ENCODE data around the gene MROH7.

The MROH7 gene

DNA sequence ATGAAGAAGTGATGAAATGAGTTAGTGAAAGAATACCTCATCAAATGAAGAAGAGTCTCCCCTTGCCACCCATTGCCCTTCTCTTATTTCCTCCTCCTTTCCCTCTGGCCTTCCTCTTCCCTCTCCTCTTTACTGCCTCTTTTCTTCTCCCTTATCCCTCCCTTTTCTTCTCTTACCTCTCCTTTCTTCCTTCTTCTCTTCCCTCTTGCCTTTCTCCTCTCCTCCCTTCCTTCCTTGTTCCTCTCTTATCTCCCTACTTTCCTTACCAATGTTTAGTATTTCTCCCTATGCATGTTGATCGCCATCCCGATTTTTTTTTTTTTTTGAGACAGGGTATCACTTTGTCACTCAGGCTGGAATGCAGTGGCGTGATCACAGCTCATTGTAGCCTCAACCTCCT, 8.8 kb downstream of the MROH7 start:
- DNase-seq (ENCODE audit: low read depth, low spot score): no peak

DNA sequence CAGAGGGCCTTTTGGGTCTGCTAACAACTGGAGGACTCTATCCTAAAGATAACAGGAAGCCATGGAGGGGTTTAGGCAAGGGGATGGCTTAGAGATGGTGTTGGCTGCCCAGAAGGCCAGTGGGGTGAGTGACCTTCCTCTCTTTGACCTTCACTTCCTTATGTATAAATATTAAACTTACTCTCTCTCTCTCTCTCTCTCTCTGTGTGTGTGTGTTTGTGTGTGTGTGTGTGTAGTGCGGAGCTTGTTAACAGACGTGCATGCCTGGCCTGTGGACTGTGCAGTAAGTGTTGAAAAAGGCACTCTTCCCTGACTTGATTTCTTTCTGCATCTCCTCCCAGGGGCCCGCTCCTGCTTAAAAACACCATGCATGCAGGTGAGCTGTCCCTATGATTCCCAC, 10.0 kb downstream of the MROH7 start:
- no peak for DNase-seq (ENCODE audit: low read depth, low spot score)

DNA sequence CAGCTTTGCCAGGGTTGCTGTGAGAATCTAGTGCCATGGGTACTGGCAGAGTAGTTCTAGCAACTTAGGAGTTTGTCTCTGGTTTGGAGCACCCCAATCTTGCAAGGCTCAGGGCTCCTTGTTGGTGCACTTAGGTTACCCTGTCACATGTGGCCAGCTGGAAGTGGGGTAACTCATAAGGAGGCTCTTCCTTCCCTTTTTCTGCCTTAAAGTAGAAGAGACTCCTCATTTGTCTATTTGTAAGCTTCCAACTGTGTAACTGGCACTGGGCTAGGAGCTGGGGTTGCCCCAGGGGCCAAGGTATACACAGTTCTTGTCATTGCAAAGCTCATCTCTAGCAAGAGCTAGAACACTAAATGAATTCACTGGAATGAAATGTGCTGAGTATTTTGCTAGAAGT, 10.6 kb downstream of the MROH7 start:
- DNase-seq (ENCODE audit: low read depth, low spot score): no peak

DNA sequence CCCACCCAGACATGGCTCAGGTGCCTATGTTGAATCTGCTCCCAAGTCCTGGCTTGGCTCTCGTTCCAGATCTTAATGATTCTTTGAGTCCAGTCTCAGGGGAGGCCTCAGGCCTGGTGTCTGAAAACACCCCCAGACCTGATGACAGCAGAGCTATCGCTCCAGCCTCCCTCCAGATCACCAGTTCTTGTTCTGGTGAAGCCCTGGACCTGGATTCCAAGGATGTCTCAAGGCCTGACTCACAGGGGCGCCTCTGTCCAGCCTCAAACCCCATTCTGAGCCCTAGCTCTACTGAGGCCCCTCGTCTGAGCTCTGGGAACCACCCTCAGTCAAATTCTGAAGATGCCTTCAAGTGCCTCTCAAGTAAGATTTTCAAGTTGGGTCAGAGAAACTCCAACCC, 11.4 kb downstream of the MROH7 start:
- DNase-seq (ENCODE audit: low read depth, low spot score): peak; percentile 51

DNA sequence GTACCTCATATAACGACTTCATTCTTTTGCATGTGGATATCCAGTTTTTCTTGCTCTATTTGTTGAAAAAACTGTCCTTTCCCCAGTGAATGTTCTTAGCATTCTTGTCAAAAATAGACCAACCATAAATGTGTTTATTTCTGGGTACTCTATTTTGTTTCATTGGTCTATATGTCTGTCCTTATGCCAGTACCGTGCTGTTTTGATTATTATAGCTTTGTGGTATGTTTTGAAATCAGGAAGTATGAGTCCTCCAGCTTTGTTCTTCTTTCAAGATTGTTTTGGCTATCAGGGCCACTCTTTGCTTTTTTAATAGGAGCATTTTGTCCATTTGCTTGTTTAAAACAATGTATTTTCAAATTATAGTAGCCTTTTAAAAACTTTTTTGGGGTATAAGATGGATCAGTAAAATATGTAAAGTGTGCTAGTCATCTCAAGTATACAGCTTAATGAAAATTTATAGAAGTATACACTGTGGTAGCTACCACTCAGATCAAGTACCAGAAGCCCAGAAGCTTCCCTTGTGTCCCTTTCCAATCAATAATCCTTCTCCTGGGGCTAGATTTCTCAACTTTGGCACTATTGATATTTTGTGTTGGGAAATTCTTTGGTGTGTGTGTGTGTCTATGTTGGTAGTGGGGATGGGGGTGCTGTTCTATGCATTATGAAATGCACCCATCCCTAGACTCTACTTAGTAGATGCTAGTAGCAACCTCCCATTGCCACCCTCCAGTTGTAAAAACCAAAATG, 16.8 kb downstream of the MROH7 start:
- no peak for DNase-seq (ENCODE audit: low read depth, low spot score)

DNA sequence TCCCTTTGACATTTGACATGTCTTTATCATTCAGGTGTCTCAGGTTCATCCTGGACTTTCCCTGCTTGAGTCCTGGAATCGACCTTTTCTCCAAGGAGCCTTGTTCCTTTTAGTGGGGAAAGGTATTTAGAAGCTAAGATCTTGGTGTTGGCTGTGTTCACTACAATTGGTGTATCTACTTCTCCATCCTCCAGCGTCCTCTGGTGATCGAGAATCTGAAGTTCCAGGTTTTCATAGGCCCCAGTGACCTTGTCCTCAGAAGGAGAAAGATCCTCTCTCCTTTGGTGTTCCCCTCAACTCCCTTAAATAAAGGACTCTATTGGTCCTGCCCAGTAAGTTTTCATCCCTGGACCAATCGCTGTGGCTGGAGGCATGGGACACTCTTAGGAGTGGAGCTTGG, 22.1 kb downstream of the MROH7 start:
- no peak for DNase-seq (ENCODE audit: low read depth, low spot score)

DNA sequence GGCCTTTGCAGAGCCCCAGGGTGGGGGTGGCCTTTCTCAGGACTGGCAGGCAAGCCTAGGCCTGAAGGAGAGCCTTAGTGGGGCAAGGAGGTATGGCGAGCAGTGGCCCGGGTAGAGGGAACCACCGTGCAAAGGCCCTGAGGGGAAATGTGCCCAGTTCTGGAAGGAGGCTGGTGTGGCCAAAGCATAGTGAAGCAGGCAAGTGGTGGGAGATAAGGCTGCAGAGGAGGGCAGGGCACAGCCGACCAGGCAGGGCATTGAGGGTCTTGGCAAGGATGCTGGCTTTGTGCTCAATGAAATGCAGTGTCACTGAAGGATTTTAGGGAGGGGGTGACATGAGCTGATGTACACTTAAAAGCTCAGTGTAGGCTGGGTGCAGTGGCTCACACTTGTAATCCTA, 22.8 kb downstream of the MROH7 start:
- DNase-seq (ENCODE audit: low read depth, low spot score): no peak

DNA sequence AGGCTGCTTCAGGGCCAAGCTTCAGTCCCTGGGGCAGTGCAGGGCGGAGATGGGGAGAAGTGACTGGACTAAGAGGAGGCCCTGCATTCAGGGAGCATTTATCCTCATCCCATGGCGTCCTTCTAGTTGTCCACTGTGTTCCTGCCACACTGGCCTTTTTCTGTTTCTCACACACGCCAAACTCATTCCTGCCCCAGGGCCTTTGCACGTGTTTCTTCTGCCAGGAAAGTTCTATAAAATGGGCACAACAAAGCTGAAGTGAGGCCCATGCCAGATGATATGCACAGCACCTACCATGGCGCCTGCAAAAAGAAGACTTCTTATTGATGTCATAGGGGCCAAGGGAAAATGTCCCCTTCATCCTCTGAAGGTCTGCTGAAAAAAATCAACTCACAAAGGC, 24.3 kb downstream of the MROH7 start:
- DNase-seq (ENCODE audit: low read depth, low spot score): no peak

DNA sequence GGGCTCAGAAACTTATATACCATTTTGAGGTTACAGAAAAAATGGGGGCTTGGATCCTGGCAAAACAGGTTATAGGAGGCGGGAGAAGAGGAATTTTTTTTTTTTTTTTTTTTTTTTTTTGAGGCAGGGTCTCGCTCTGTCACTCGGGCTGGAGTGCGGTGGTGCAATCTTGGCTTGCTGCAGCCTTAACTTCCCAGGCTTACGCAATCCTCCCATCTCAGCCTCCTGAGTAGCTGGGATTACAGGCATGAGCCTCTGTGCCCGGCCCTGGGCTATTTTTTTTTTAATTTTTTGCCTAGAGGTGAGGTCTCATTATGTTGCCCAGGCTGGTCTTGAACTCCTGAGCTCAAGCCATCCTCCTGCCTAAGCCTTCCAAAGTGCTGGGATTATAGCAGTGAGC, 24.7 kb downstream of the MROH7 start:
- no peak for DNase-seq (ENCODE audit: low read depth, low spot score)

DNA sequence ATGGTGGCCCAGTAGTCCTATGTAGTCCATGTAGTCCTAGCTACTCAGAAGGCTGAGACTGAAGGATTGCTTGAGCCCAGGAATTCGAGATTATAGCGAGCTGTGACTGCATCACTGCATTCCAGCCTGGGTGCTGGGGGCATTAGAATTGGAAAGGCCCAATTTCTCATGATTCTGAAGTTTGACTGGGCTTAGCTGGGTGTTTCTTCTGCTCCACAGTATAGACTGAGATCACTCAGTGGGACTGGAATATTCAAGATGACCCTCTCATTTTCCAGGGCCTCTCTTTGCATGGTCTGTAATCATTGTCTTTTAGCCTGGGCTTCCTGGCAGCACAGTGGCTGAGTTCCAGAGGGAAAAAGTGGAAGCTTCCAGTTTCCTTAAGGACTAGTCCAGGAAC, 26.2 kb downstream of the MROH7 start:
- no peak for DNase-seq (ENCODE audit: low read depth, low spot score)

DNA sequence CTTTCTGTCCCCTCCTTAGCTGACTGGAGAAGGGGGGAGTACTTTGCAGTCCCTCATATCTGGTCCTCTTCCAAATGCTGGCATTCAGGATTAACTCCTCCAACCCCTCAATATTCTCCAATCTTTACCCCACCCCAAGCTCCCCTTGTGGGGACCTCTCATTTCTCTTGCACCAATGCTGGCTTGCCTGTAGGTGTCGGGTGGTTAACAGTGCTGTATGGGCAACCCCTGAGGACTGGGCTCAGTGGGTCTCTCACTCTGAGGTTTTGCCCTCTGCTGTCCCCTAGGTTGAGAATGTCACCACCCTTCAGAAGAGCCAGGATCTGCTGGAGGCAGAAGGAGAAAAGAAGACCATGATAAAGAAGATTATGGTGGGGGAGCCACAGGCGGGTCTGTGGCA, 27.0 kb downstream of the MROH7 start:
- no peak for DNase-seq (ENCODE audit: low read depth, low spot score)

DNA sequence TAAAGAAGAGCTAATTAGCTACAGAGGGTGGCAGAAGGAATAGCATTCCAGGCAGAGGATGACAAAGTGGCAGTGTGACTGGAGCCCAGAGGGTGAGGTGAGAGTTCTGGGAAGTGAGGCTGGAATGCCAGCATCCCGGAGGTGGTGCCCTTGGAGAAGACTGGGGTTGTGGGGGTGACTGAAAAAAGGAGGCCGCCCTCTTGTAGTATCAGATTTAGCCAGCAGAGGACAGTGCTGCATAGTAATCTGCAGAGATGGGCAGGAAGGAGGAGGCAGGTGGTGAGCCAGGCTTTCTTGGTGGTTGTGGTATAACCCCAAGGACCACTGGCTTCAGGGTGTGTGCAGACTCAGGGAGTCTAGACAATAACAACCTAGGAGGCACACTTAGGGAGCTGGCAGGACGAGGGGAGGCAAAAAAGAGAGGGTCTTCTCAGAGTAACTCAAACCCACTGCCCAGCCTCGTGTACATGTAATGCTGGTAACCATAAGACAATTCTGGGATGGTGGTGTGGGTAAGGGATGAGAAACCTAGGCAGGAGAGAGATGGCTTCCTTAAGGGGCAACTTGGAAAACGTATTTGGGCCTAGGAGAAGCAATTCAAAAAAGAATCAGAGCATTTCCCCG, 30.5 kb downstream of the MROH7 start:
- peak; percentile 79 for DNase-seq (ENCODE audit: low read depth, low spot score)

DNA sequence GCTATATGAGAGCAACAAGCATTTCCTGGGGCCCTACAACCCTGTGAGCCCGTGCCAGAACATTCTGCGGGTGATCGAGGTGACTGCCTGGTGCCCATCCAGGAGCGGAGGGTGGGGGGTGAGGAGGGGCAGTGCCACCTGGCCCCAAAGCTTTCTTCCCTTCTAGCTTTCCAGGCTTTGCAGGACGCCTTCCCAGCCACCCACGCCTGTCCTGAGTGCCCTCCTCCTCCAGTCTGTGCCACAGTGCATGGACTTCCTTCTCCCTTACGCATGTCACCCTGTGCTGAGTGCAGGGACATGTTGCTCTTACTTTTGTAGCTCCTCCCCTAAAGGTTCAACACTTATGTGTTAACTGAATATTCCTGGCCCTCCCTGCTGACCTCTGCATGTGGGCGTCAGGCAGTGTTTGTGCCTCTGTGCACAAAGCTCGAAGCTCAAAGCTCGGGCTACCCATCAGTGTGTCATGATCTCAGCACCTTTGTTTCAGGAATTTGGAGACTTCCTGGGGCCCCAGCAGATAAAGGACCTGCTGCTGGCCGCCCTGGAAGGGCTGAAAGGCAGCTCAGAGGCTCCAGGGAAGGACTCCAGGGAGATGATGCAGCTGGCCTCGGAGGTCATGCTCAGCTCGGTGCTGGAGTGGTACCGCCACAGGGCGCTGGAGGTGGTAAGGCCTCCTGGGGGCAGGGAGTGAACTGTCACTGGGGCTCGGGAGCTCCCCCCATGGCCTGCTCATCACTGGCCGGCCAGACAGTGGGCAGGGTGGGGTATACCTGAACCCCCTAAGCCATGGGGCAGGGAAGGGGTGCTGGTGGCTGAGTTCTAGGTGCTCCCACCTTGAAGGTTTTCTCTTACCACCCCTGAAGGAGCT, 37.4 kb downstream of the MROH7 start:
- no peak for DNase-seq (ENCODE audit: low read depth, low spot score)

DNA sequence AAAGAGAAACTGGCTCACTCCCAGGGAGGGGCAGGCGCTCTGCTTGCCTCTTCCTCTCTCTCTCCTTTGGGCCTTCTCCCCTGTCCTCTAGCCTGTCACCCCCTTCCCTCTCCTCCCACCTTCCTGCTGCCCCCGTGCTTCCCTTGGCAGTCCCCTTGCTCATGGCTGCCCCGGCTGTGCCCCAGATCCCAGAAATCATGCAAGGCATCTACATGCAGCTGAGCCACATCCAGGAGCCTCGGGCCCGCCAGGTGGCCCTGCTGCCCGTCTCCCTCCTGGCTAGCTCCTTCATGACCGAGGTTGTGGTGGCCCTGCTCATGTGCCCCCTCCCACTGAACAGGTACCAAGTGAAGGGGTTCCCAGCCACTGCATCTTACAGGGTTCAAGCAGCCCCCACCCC, 38.1 kb downstream of the MROH7 start:
- no peak for DNase-seq (ENCODE audit: low read depth, low spot score)

DNA sequence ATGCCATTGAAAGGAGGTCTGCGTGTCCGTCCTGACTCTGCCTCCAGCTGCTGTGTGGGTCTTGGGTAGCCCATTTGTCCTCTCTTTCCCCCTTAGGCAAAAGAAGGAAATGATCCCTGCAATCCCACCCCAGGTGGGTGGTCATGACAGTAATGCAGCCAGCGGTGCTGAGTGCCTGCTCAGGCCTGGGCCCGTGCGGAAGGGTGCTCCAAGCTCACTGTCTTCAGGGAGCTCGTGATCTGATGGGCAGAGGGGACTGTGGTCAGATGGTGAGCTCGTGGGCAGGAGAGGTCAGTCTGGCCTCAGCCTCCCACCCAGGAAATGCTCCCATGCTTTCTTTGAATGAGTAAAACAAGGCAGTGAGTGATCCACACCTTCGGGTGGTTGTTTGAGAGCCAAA, 38.8 kb downstream of the MROH7 start:
- no peak for DNase-seq (ENCODE audit: low read depth, low spot score)

DNA sequence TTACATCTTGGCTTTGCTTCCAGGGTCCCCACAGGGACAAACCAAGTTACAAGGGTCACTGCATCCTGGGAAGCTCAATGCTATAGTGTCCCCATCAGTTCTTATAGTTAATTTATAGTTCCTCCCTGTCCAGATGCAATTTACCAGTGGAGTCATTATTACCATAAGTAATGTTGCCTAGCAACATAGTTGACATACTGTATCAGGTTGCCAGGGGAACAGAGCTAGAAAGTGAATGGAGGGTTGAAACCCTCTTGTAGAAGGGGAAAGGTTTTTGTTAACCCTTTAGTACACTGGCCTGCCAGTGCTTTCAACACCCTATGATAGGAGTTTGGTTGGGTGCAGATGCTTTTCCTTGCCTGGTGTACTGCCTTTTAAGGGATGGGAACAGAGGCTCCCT, 39.8 kb downstream of the MROH7 start:
- DNase-seq (ENCODE audit: low read depth, low spot score): no peak

DNA sequence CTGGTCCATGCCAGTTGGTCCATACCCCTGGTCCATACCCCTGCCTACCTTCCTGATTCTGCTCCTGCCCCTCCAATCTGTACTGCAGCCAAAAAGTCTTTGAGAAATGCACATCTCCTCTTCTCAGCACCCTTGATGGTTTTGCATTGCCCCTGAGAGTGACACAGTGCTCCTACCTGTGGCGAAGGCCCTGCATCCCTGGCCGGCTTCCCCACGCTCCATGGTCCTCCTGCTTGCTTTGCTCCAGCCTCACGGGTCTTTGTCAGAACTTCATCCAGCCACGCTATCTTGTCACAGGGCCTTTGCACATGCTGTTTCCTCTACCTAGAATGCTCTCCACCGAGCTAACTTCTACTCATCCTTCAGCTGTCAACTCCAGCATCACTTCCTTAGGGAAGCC, 41.9 kb downstream of the MROH7 start:
- no peak for DNase-seq (ENCODE audit: low read depth, low spot score)

DNA sequence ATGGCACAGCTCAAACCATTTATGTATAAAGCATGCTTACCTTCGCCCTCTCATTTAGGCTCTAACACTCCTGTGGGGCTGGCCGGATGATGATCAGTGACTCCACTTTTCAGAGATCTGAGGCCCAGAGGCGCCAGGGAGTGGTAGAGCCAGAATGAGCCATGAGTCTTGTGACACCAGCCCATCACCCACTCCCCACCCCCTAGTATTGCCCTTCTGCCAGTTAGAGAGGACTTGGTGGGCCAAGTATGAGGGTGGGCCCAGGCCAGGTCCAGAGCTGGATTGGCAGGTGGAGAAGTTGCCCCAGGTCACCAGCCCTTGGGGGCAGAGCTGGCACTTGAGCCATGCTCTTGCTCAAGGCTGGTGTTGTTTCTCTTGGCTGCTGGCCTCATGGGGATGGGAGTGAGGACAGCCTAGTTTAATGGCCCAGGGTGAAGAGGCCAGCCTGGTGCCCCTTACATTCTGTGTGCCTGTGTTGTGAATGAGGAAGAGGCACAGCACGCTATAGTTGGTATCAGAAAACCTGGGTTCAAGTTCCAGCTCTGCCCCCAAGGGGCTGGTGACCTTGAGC, 43.8 kb downstream of the MROH7 start:
- DNase-seq (ENCODE audit: low read depth, low spot score): no peak

DNA sequence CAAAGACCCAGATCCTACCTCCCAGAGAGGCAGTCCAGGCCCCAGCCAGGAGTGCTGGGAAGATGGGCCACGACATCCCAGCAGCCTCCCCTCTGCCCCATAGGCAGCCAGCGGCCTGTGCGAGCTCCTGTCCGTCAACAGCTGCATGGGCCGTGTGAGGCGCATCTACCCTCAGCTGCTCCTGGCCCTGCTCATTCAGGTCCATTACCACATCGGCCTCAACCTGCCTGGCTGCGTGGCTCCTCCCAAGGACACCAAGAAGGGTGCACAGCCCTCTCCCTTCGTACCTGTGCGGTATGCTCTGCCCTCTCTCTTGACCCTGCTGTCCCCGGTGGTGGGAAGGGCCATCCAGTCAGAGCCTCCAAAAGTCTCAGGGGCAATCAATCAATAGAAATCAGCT, 44.6 kb downstream of the MROH7 start:
- no peak for DNase-seq (ENCODE audit: low read depth, low spot score)

DNA sequence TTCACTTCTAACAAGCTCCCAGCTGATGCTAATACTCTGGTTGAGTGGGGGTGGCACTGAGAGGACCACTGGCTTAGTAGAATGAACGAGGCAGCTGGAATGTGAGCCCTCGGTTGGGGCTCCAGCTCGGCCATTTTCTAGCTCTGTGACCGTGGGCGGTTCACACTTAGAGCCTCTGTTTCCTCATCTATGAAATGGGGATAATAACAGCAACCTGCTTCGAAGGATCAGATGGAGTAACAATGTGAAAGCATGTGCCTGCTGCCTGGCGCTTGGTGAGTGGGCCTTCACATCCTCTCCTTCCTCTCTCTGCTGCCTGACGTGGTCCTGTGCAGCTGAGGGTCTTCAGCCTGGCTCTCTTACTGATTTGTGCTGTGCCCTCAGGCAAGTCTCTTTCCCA, 53.2 kb downstream of the MROH7 start:
- DNase-seq (ENCODE audit: low read depth, low spot score): no peak

DNA sequence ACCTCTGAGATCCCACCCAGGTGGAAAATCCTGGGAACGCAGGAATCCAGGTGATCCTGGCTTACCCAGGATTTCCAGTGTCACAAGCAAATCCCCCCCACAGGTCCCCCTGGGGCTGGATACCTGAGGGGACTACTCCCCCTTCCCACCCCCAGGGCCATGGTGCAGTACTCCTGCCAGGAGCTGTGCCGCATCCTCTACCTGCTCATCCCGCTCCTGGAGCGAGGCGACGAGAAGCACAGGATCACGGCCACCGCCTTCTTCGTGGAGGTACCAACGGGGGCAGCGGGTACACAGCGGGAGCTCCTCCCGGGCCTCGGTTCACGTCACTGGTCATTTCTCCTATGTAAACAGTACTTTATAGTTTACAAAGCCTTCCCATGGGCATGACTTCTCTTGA, 53.6 kb downstream of the MROH7 start:
- no peak for DNase-seq (ENCODE audit: low read depth, low spot score)

DNA sequence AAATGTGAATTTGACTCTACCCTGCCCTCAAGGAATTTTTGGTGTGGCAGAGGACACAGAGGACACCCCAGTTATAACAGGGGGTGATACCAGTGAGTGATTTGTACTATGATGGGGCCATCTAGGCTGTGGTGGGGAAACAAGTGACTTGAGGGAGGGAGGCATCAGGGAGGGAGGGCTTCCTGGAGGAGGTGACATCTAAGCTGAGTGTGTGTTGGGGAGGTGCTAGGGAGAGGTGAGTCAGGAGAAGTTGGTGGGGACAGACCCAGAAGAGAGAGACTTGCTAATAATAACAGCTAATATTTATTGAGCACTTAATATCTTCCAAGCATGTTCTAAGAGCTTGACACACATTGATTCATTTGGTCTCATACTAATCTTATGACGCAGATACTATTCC, 54.2 kb downstream of the MROH7 start:
- DNase-seq (ENCODE audit: low read depth, low spot score): no peak
